ENCODE data around the gene PTCD1.

- TF ChIP-seq L3MBTL2 (conservative IDR thresholded peaks at IDR 0.05) (no peak), CTBP1 (IDR thresholded peaks at IDR 0.05; ENCODE audit: borderline replicate concordance) (no peak), NFRKB (IDR thresholded peaks at IDR 0.05) (no peak), SUZ12 (IDR thresholded peaks at IDR 0.05) (no peak), FOXK2 (IDR thresholded peaks at IDR 0.05) (no peak)
Measured at GRCh38 chr7:99379043-99379577, 59.5 kb downstream of the PTCD1 start.
